DOHH2 (cell line): ENCODE results near the gene CCT2.
A peak's percentile ranks its signal among the peaks of the same experiment; 100 is the strongest.

ENCODE experiments used
- EZH2phosphoT487 ChIP-seq: fragments of 200-600 bp; sonication (generic); IDR thresholded peaks from 2 replicates; pipeline ENCODE4 v1.6.1; 2017; ENCODE audit warnings: borderline replicate concordance, mild to moderate bottlenecking, antibody characterized with exemption, low read length, moderate library complexity, mixed read lengths
- TF ChIP-seq, protein P1 (sequence below): fragments of 200-600 bp; sonication (generic); IDR thresholded peaks from one replicate; pipeline ENCODE4 v1.5.1; 2014; ENCODE audit warnings: antibody characterized with exemption, mild to moderate bottlenecking, low read depth, low read length; ENCODE audit not compliant: poor library complexity, severe bottlenecking

- TF ChIP-seq, protein P1, sequence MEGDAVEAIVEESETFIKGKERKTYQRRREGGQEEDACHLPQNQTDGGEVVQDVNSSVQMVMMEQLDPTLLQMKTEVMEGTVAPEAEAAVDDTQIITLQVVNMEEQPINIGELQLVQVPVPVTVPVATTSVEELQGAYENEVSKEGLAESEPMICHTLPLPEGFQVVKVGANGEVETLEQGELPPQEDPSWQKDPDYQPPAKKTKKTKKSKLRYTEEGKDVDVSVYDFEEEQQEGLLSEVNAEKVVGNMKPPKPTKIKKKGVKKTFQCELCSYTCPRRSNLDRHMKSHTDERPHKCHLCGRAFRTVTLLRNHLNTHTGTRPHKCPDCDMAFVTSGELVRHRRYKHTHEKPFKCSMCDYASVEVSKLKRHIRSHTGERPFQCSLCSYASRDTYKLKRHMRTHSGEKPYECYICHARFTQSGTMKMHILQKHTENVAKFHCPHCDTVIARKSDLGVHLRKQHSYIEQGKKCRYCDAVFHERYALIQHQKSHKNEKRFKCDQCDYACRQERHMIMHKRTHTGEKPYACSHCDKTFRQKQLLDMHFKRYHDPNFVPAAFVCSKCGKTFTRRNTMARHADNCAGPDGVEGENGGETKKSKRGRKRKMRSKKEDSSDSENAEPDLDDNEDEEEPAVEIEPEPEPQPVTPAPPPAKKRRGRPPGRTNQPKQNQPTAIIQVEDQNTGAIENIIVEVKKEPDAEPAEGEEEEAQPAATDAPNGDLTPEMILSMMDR: peak; percentile 43
- no peak for TF ChIP-seq EZH2phosphoT487
These were observed 47.8 kb downstream of the CCT2 start for GRCh38 chr12:69633061-69633460.
